HG02970 (cell line): ENCODE results near the gene SPECC1.
"Not testable (repeated sequence)": the region's sequence is repeated elsewhere in the genome, so short reads cannot be mapped to it uniquely, and the experiment has no call there.

Experiments
- ATAC-seq: cut with Tn5 transposase; IDR thresholded peaks from one replicate; pipeline ENCODE4 v1.9.1; 2021; ENCODE audit warnings: mild to moderate bottlenecking, moderate library complexity, moderate number of reproducible peaks; ENCODE audit not compliant: unreplicated experiment, low FRiP score

Gene SPECC1

DNA sequence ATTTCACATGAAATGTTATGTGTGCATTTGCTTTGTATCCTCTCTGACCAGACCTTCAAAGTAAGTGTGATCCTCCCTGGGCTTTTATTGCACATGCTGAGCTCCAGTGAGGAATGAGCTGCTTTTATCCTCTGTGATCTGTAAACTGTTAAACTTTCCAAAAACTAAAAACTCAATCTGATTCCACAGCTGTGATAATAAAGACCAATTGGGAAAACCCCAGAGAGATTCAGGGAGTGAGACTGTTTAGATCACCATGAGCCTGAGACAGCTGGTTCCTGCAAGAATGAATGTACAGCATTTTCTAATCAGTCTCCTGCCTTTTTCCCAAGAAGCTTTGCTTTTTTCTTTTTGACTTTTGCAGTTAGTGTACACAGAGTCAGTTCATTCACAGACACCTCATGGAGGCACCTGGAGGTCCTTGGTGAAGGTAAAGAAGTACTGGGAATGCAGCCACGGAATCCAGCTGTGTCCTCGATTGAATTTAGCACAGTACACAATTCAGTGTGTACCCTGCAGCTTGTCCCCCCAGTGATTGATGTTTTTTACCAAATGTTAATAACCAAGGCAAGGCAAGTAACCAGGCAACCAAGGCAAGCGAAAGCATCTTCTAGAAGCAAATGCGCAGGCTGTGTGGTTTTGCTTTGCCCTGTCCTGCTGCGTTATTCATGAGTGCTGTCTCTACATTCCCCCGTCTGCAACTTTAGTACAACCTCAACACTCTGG, 275.6 kb downstream of the SPECC1 start:
- no peak for ATAC-seq

DNA sequence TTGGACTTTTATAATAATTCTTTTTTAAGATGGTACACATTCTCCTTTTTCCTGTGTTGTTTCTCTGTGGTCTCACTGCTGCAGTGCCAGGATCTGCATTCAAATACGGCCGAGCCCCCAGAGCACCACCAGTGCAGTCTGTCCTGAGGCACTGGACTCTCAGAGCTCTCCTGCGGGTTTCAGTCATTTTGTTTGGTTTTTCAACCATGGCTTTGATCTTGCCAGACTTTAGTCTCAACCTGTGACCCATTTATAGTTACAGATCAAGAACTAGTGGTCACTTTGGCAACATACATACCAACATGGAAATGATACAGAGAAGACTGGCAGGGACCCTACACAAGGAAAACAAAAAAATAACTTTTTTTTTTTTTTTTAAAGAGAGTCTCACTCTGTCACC, 280.8 kb downstream of the SPECC1 start:
- ATAC-seq = no peak

DNA sequence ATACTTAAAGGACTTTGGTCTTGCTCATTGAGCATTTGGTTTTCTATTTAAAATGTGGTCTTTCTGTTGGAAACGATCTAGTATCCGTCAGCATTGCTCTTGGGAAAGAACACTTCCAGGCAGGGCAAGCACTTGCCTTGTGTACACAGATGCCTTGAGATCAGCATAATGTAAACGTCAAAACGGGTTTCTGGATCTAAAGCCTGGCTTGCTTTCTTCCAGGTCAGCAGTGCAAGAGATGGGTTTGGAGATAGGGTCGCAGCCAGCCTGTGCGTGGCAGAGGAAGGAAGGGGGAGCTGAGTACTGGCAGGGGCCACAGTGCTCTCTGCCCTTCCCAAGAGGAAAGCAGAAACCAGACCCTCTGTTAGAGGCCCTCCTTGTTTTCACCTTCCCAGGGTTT, 282.7 kb downstream of the SPECC1 start:
- no peak for ATAC-seq

DNA sequence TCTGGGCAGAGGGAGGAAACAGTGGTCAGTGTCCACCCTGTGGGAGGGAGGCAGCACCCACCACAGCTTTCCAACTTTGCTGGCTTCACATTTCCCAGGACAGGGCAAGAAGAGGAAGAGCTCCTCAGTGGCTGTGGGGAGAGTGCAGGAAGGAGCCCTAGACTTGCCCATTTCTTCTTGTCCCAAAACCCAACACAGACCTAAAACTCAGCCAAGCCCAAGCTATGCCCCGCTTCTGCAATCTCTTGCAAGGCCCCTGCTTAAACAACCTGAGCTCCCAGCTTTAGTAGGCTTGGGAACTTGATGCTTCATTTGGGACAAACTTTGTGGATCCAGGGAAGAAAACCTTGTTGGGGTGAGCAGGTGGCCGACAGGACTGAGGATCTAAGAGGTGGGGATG, 284.3 kb downstream of the SPECC1 start:
- ATAC-seq = no peak

DNA sequence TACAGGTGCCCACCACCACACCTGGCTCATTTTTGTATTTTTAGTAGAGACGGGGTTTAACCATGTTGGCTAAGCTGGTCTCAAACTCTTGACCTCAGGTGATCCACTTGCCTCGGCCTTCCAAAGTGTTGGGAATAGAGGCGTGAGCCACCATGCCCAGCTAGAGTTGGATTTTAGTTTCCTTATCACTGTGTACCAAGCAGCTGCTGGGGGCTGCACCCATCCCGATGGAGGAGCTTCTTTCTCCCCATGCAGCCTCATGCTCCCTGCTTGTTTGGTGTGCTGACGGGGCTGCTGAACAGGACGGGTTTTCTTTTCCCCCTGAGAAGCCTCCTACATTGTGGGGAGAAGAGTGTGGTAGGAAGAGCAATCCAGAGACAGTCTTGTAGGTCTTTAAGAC, 285.0 kb downstream of the SPECC1 start:
- ATAC-seq = no peak

DNA sequence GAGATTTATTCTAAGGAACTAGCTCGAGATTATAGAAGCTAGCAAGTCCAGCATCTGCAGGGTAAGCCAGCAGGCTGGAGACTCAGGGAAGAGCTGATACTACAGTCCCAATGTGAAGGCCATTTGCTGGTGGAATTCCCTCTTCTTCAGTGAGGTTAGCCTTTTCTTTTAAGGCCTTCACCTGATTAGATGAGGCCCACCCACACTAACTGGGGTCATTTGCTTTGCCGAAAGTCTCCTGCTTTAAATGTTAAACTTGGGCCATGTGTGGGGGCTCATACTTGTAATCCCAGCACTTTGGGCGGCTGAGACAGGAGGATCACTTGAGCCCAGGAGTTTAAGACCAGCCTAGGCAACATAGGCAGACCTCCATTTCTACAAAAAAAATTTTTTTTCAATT, 289.9 kb downstream of the SPECC1 start:
- ATAC-seq = no peak

DNA sequence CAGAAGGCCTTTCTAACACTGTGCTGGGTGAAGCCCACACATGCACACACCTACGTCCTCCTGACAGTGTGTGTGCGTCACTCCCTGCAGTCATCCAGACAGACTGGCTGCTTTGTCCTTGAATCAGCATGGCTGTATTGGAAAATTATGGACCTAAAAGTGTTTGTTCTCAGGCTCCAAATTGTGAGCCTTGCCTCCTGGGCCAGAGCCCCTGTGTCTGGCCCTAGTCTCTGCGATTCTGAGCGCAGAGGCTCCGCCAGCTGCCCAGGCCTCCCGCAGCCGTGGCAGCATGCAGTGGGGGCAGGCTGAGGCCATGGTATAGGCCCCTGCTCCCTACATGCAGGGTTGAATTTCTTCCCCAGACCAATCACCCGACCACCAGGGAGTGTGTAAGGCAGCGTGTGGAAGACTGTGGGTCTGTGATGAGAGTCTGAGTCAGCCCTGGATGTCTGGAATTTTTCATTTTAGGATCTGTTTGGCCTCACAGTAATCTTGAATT, 291.3 kb downstream of the SPECC1 start:
- no peak for ATAC-seq

DNA sequence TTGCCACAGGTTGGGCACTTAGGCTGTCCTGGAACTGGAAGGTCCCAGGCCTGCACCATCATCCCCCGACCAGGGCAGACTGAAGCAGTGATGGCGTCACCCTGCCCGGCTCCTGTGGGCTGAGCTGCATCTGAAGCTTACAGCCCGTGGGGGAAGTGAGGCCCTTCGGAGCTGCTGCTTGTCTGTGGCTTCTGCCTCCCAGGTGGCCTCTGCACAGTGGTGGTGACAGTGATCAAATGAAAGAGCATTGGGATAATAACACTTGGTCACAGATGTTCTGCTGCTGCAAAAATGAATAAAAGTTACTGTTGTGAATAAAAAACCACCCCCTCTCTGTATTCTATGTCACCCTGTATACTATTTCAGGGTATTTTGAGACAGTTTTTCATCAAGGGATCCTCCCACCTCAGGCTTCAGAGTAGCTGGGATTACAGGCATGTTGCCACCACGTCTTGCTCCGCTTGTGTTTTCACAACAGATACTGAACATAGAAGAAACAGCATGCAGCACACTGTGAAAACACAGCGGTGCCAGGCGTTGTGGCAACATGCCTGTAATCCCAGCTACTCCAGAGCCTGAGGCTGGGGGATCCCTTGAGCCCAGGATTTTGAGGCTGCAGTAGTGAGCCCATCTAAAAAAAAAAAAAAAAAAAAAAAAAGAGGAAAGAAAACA, 293.2 kb downstream of the SPECC1 start:
- ATAC-seq = no peak

DNA sequence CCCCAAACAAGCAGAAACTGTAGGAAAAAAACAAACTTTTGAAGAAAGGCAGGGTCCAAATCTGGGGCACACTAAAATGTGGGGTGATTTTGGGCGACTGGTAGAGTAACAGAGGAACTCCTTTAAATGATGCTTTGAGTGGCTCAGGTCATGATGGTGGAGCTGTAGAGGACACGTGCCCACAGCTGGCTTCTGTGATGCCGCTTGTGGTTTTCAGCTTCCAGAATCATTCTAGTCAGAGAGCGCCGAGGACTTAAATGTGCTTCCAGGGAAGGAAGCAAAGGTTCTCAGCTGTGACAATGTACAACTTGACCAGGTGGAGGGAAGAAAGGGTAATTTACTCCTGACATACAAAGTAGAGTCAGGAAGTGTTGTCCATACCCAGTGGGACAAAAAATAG, 295.8 kb downstream of the SPECC1 start:
- ATAC-seq = no peak

DNA sequence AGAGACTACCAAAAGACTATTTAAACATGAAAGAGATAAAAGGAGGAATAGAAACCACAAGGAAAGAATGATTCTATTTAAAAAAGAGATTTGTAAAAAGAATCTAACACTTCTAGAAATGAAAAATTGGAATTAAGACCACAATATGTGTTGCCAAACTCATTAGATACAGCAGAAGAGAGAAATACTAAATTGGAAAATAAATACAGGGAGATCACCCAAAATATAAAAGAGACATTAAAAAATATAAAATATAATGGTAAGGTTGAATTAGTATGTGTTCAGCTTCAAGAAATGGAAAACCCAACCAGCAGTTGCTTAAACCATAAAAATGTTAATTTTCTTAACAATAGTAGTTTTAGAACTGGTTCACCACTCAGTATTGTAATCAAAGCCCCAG, 297.8 kb downstream of the SPECC1 start:
- ATAC-seq = no peak

DNA sequence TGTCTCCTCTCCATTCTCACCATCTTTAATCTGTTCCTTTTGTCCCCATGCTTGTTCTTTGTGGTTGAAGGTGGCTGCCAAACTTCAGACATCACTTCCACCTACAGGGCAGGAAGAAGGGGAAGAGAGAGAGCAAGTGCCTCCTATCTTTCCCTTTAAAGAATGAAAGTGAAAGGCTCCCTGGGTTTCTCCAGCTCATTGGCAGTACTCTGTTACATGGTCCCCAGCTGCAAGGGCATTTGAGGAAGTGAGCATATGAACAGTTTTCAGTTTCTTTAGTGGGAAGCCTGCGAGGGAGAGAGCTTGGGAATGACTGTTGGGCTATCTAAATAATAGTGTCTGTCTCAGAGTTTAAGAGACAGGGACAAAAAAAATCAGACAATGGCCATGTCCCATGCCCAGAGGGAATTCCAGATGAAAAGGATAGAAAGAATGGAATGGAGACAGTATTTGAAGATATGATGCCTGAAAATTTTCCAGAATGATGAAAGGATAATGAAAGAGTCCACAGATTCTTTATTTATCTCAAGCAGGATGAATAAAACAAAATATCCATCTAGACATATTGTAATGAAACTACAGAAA, 298.3 kb downstream of the SPECC1 start:
- no peak for ATAC-seq

DNA sequence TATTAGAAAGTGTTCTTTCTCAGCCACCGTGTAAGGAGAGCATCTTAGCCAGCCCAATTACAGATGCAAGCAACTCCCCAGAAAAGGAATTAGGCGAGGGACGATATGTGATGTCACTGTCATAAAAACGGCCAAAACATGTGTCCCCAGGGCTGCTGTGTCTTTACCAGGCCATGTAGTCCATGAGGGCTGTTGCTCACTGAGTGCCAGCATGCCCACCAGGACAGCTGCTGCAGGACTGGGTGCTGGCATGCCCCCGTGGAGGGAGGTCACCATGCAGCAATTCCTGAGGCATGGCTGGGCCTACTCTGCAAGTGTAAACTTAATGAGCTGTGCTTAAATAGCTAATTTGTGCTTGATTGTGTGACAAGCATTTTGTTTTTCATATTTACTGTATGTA, 301.3 kb downstream of the SPECC1 start:
- ATAC-seq = no peak

DNA sequence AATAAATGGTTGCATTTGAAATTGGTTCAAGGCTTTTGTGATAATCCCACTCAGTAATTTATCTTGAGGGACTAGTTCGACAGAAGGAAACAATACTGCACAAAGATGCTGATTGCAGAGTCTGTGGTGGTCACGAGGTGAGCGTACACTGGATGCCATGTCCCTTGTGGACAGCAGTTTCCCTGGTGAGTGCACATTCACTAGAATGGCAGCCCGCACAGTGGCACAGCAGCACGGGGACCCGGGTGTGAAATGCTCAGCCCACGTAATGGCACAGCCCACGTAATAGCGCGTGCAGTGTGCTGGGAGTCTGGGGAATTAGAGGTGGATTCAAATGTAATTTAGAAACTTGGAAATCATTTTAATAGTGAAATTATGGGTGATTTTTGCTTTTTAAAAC, 304.1 kb downstream of the SPECC1 start:
- no peak for ATAC-seq

DNA sequence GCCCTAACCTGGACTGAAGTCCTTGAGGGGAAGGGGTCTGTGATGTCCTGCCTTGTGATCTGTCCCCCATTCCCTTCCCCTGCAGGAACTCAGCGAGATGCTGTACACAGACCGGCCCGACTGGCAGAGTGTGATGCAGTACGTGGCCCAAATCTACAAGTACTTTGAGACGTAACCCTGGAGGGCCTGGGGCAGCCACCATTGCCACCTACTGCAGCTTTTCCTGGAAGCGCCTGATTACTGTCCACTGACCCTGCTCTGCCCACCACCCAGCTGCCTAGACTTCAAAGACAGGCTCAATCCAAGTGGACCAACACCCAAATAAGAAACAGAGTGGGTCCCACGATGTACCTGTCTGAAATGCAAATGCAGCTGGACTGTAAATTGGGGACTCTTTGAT, 304.7 kb downstream of the SPECC1 start:
- no peak for ATAC-seq

DNA sequence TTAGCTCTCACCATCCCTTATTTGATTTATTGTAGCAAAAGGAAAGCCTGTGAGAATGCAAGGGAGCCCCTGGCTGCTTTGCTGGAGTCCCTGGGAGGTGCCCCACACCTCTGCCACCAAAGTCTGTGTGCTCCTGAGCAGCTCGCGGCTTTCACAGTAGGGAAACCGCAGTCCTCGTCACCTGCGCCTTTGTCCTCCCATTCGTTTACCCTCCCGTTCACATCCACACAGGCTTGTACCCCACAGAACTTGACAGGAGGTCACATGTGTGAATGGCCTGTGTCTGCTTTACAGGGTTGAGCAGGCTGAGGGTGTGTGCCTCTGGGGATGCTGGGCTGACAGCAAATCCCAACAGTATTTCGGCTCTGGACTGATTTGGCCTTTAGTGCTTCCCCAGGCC, 305.7 kb downstream of the SPECC1 start:
- no peak for ATAC-seq

DNA sequence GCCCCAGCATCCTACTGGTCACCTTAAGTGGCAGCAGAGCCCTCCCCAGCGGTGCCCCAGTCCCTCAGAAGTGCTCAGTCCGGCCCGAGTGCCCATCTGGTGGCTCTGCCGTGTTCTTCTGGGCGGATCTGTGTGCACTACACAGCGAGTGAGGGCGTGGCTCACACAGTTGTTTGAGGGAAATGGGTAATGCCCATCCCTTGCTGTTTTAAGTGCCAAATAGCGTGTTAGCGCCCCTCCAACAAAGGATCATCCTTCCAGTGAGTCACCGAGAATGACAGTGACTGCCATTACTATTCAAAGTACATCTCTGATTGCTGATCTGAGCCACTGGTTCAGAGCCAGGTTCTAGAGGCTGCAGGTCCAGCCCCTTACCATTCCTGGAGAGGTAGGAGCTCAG, 306.2 kb downstream of the SPECC1 start:
- no peak for ATAC-seq

DNA sequence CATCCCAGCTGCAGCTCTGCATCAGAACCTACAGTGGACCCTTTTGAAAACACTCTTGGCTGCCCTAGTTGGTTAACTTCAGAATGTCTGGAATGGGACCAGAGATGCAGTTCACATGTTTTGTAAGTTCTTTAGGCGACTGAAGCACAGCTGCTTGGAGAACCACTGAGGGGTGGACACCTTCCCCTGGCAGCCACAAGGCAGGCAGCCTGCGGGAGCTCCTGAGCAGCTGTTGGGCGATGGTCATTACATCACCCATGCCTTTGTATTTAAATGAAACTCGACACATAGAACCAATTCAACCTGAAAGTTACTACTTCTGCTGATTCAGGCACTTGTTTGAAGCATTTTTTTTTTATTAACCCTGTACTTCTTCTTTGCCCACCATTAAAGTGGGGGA, 306.7 kb downstream of the SPECC1 start:
- ATAC-seq = no peak

DNA sequence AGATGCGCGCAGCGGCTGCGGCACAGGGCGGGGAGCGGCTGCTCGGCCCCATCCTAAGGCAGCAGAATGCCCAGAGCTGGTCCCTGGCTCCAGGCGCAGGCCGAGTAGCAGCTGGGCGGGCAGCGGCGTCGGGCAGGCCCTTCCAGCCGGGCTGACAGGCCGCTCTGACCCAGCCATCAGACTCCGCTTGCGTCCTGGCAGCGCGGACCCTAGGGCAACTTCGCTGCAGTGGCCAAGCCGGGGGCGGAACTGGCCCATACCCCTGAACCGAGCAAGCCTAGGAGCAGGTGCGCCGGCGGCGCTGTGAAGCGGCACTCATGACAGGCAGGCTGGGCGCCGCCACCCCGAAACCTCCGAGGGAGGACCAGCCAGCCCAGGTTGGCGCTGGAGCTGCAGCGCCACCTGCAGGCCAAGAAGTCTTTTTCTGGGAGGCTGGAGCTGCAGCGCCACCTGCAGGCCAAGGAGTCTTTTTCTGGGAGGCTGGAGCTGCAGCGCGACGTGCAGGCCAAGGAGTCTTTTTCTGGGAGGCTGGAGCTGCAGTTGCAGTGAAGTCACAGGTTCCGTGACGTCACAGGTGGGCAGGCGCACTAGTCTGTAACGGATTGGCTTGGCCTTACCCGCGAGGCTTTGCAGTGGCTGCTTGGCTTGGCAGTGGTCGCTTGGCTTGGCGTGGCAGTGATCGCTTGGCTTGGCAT, 311.5 kb downstream of the SPECC1 start:
- peak; percentile 66 for ATAC-seq

DNA sequence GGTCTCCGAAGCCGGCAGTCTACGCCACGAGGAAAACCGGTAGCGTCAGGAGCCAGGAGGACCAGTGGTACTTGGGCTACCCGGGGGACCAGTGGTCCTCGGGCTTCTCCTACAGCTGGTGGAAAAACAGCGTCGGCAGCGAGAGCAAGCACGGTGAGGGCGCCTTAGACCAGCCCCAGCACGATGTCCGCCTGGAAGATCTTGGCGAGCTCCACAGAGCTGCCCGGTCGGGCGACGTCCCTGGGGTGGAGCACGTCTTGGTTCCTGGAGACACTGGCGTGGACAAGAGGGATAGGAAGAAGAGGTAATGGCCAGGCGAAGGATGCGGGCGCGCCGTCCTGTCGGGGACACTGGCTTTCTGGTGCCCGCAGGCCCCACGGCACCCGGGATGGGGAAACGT, 312.2 kb downstream of the SPECC1 start:
- ATAC-seq = not testable (repeated sequence)

DNA sequence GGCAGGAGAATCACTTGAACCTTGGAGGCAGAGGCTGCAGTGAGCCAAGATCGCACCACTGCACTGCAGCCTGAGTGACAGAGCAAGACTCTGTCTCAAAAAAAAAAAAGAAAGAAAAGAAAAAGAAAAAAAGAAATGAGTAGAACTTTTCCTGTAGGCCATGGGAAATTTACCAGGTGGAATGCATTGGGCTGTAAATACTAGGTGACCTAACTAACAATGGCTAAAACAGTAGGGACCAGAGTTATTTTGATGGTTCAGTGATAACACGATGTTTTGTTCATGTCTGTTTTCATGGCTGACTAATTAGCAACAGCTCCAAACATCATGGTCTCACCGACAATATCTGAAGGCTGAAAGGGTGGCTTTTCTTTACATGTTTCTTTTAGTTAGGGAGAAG, 318.6 kb downstream of the SPECC1 start:
- not testable (repeated sequence) for ATAC-seq

DNA sequence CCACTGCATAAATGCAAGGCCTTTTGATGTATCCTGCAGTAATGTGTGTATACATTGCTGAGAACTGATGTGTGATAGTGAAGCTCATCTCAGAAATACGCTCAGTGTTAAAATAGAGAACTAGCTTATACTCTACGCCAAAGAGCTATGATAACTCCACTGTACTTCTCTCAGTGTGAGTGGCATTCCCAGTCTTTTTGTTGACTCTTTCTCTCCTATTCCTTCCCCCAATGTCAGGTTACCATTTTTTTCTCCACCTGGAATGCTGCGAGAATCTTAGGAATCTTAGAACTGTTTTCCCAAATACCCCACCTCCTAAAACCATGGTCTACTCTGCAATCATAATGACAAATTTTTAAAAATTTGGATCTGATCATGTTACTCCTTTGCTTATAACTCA, 342.2 kb downstream of the SPECC1 start:
- ATAC-seq = not testable (repeated sequence)
